Activated naive CD8-positive, alpha-beta T cell treated with anti-CD3 and anti-CD28 coated beads for 36 hours (primary cell): ENCODE results near the gene CLEC4M. TPM values are rescaled to one million over a fixed set of nuclear protein-coding genes. Genes with fewer than 3 reads are reported as not detected.
"Not testable (repeated sequence)": the region's sequence is repeated elsewhere in the genome, so short reads cannot be mapped to it uniquely, and the experiment has no call there.

Source experiments
- DNase-seq: peaks from one replicate; pipeline ENCODE4 v3.0.0; 2021
- H3K27ac Mint-ChIP-seq: one replicate; pipeline ENCODE4 v1.8.0; 2022; ENCODE audit warnings: mild to moderate bottlenecking, moderate library complexity, mixed read lengths
- H3K27me3 Mint-ChIP-seq: one replicate; pipeline ENCODE4 v1.8.0; 2022; ENCODE audit warnings: mild to moderate bottlenecking, mixed read lengths
- H3K36me3 Mint-ChIP-seq: one replicate; pipeline ENCODE4 v1.8.0; 2021; ENCODE audit warnings: mild to moderate bottlenecking, mixed read lengths
- H3K4me1 Mint-ChIP-seq: one replicate; pipeline ENCODE4 v1.8.0; 2021; ENCODE audit warnings: mixed read lengths
- H3K4me3 Mint-ChIP-seq: one replicate; pipeline ENCODE4 v1.8.0; 2022; ENCODE audit warnings: mild to moderate bottlenecking, moderate library complexity, mixed read lengths
- H3K9me3 Mint-ChIP-seq: one replicate; pipeline ENCODE4 v1.8.0; 2022; ENCODE audit warnings: mixed read lengths
- total RNA-seq, 2 experiments: library from RNA; stranded (reverse); gene quantifications; one replicate each; pipeline ENCODE4 v1.2.3, GENCODE V29; 2021

Gene CLEC4M
- total RNA-seq, 2 experiments from 2014 or later = not detected

- peaks cover 3% of the 10 kb centered on the region for H3K9me3 Mint-ChIP-seq
- no peak overlapping the region for H3K4me3 Mint-ChIP-seq
These were observed 10.8 kb downstream of the CLEC4M start for GRCh38 chr19:7773841-7774240.

GRCh38 chr19:7775761-7776160 is 12.7 kb downstream of the CLEC4M start:
- peaks cover 18% of the 10 kb centered on the region for H3K27me3 Mint-ChIP-seq
- no peak overlapping the region for H3K27ac Mint-ChIP-seq
- no peak overlapping the region for H3K4me3 Mint-ChIP-seq
- DNase-seq = no peak
- no peaks in the 10 kb centered on the region for H3K36me3 Mint-ChIP-seq
- peaks cover 27% of the 10 kb centered on the region for H3K4me1 Mint-ChIP-seq
- peaks cover 3% of the 10 kb centered on the region for H3K9me3 Mint-ChIP-seq

More at GRCh38 chr19:7773841-7774240, 10.8 kb downstream of the CLEC4M start:
- Mint-ChIP-seq H3K27me3 (peaks cover 18% of the 10 kb centered on the region), H3K36me3 (no peaks in the 10 kb centered on the region), H3K4me1 (peaks cover 27% of the 10 kb centered on the region), H3K27ac (peak overlapping the region; percentile 8)
- DNase-seq = no peak

DNA sequence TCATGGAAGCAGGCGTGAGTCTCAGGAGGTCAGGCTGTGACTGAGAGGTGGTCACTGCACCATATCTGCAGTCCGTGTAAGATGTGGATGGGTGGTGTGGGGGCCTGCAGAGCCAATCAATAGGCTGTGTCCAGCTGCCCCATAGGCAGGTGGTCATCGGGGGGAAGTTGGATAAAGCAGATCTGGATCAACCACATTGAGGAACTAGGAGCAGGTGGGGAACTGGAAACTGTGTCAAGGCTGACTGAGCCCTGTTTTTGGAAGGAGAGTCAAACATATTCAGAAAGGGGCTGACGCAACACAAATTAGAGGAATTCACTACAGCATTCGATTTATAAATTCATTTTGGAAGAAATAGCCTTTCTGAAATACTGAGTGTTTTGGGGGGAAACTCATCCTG is 15.0 kb downstream of the CLEC4M start:
- H3K4me3 Mint-ChIP-seq = no peak overlapping the region
- no peak overlapping the region for H3K27ac Mint-ChIP-seq
- peaks cover 8% of the 10 kb centered on the region for H3K4me1 Mint-ChIP-seq
- DNase-seq = no peak
- H3K9me3 Mint-ChIP-seq = no peaks in the 10 kb centered on the region
- H3K36me3 Mint-ChIP-seq = no peaks in the 10 kb centered on the region
- peaks cover 16% of the 10 kb centered on the region for H3K27me3 Mint-ChIP-seq

GRCh38 chr19:7779631-7780486 is 16.8 kb downstream of the CLEC4M start:
- no peak for DNase-seq
- Mint-ChIP-seq H3K27me3 (peaks cover 32% of the 10 kb centered on the region), H3K9me3 (no peaks in the 10 kb centered on the region), H3K4me1 (peaks cover 2% of the 10 kb centered on the region), H3K27ac (no peak overlapping the region), H3K36me3 (no peaks in the 10 kb centered on the region), H3K4me3 (no peak overlapping the region)

DNA sequence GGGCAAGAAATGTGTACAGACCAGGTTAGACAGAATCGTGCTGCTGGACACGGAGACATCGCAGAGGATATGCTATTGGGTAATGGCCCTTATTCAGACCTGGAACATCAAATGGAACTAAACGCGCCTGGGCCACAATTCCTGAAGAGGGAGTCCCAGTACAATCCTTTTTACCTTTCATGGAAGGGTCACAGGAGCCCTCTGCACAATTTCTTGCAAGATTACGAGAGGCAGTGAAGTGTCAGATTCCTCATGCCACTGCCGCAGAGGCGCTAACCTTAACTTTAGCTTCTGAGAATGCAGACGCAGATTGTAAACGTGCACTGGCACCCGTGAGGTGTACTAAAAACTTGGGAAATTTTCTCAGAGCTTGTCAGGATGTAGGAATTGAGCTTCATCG is 18.1 kb downstream of the CLEC4M start:
- Mint-ChIP-seq H3K36me3 (no peaks in the 10 kb centered on the region), H3K9me3 (no peaks in the 10 kb centered on the region), H3K27ac (no peak overlapping the region), H3K27me3 (peaks cover 38% of the 10 kb centered on the region), H3K4me1 (peaks cover 2% of the 10 kb centered on the region), H3K4me3 (no peak overlapping the region)
- DNase-seq = no peak

- no peak overlapping the region for H3K4me3 Mint-ChIP-seq
- no peaks in the 10 kb centered on the region for H3K36me3 Mint-ChIP-seq
- peaks cover 52% of the 10 kb centered on the region for H3K27me3 Mint-ChIP-seq
- H3K9me3 Mint-ChIP-seq = no peaks in the 10 kb centered on the region
- no peak overlapping the region for H3K27ac Mint-ChIP-seq
- no peak for DNase-seq
- peaks cover 3% of the 10 kb centered on the region for H3K4me1 Mint-ChIP-seq
These were observed 21.0 kb downstream of the CLEC4M start for GRCh38 chr19:7783991-7784423.

- Mint-ChIP-seq H3K9me3 (no peaks in the 10 kb centered on the region), H3K27me3 (peaks cover 61% of the 10 kb centered on the region), H3K4me1 (peaks cover 9% of the 10 kb centered on the region)
These were observed 21.8 kb downstream of the CLEC4M start for GRCh38 chr19:7784856-7785255.

DNA sequence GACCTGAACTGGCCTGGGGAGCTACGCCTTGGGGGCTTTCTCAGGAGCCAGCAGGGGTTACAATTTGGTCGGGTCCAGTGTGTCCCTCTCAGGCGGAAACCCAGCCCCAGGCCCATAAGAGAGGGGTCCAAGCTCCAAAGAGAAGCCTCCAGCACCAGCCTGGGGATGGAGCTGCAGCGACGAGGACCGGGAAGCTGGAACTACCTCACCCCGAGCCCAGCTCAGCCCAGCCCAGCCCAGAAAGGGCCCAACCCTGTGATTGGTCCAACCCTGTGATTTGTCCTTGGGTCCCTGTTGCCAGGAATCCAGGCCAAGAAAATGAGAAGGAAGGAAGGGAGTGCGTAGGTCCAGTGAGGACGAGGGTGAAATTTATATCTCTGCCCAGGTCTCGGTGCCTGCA is 24.1 kb downstream of the CLEC4M start:
- H3K36me3 Mint-ChIP-seq = no peaks in the 10 kb centered on the region

More at GRCh38 chr19:7784856-7785255, 21.8 kb downstream of the CLEC4M start:
- Mint-ChIP-seq H3K4me3 (no peak overlapping the region), H3K27ac (no peak overlapping the region), H3K36me3 (no peaks in the 10 kb centered on the region)
- DNase-seq = no peak

GRCh38 chr19:7787602-7788177 is 24.6 kb downstream of the CLEC4M start:
- Mint-ChIP-seq H3K4me3 (no peak overlapping the region), H3K4me1 (peaks cover 9% of the 10 kb centered on the region), H3K27me3 (peaks cover 66% of the 10 kb centered on the region), H3K9me3 (no peaks in the 10 kb centered on the region), H3K27ac (no peak overlapping the region), H3K36me3 (no peaks in the 10 kb centered on the region)
- DNase-seq = no peak

More for the DNA sequence above, 24.1 kb downstream of the CLEC4M start:
- H3K27me3 Mint-ChIP-seq = peaks cover 66% of the 10 kb centered on the region
- H3K9me3 Mint-ChIP-seq = no peaks in the 10 kb centered on the region
- DNase-seq = no peak
- no peak overlapping the region for H3K4me3 Mint-ChIP-seq
- H3K27ac Mint-ChIP-seq = no peak overlapping the region
- peaks cover 9% of the 10 kb centered on the region for H3K4me1 Mint-ChIP-seq

- H3K36me3 Mint-ChIP-seq = no peaks in the 10 kb centered on the region
- peaks cover 9% of the 10 kb centered on the region for H3K4me1 Mint-ChIP-seq
- no peak overlapping the region for H3K4me3 Mint-ChIP-seq
- no peak for DNase-seq
- peaks cover 62% of the 10 kb centered on the region for H3K27me3 Mint-ChIP-seq
- no peak overlapping the region for H3K27ac Mint-ChIP-seq
- no peaks in the 10 kb centered on the region for H3K9me3 Mint-ChIP-seq
These were observed 25.3 kb downstream of the CLEC4M start for GRCh38 chr19:7788178-7788932.

GRCh38 chr19:7788933-7789323 is 25.9 kb downstream of the CLEC4M start:
- Mint-ChIP-seq H3K4me1 (peaks cover 9% of the 10 kb centered on the region), H3K27ac (no peak overlapping the region), H3K27me3 (peaks cover 56% of the 10 kb centered on the region), H3K36me3 (no peaks in the 10 kb centered on the region), H3K4me3 (no peak overlapping the region), H3K9me3 (peaks cover 2% of the 10 kb centered on the region)
- no peak for DNase-seq

DNA sequence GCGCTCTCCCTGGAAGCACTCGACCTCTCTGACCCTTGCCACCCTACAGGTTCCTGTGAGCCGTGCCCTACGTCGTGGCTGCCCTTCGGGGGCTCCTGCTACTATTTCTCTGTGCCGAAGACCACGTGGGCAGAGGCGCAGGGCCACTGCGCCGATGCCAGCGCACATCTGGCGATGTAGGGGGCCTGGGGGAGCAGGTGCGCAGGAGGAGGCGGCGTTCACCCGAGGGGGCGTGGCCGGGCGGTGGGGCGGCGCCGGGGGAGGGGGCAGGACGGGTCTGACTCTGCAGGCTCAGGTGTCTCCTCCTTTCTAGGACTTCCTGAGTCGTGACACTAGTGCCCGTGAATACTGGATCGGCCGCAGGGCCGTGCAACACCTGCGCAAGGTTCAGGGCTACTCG is 26.4 kb downstream of the CLEC4M start:
- DNase-seq = no peak
- peak overlapping the region; percentile 48 for H3K4me3 Mint-ChIP-seq
- no peaks in the 10 kb centered on the region for H3K36me3 Mint-ChIP-seq

GRCh38 chr19:7790416-7790815 is 27.4 kb downstream of the CLEC4M start:
- Mint-ChIP-seq H3K9me3 (peaks cover 2% of the 10 kb centered on the region), H3K4me3 (no peak overlapping the region), H3K36me3 (no peaks in the 10 kb centered on the region), H3K4me1 (peaks cover 9% of the 10 kb centered on the region), H3K27ac (no peak overlapping the region), H3K27me3 (peaks cover 49% of the 10 kb centered on the region)
- no peak for DNase-seq

More for the DNA sequence above, 26.4 kb downstream of the CLEC4M start:
- Mint-ChIP-seq H3K4me1 (peaks cover 9% of the 10 kb centered on the region), H3K27ac (no peak overlapping the region), H3K9me3 (peaks cover 2% of the 10 kb centered on the region), H3K27me3 (peaks cover 58% of the 10 kb centered on the region)

DNA sequence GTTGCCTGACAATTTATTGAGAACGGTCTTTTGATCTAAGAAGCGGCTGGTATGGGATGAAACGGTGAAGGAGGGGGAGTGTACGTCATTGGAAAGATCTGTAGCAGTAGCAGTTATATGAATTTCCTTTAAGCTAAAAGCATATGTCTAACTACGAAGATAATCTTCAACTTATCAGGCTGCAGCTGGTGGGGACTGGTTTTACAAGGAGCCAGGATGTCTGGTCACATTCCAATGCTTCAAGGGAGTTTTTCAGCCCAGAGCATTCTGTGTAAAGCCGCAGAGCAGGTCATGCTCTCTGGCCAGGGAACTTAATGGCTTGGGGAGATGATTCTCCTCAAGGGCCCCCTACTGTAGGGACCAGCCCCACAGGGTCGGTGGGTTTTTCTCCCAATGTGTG is 29.2 kb downstream of the CLEC4M start:
- no peak overlapping the region for H3K27ac Mint-ChIP-seq
- DNase-seq = no peak
- H3K4me1 Mint-ChIP-seq = peaks cover 8% of the 10 kb centered on the region
- peaks cover 36% of the 10 kb centered on the region for H3K27me3 Mint-ChIP-seq
- H3K9me3 Mint-ChIP-seq = peaks cover 2% of the 10 kb centered on the region
- H3K4me3 Mint-ChIP-seq = no peak overlapping the region
- H3K36me3 Mint-ChIP-seq = no peaks in the 10 kb centered on the region

DNA sequence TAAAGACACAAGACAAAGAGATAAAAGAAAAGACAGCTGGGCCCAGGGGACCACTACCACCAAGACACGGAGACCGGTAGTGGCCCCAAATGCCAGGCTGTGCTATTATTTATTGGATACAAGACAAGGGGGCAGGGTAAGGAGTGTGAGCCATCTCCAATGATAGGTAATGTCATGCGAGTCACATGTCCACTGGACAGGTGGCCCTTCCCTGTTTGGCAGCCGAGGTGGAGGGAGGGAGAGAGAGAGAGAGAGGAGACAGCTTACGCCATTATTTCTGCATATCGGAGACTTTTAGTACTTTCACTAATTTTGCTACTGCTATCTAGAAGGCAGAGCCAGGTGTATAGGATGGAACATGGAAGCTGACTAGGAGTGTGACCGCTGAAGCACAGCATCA is 29.7 kb downstream of the CLEC4M start:
- not testable (repeated sequence) for H3K4me3 Mint-ChIP-seq, H3K4me1 Mint-ChIP-seq, H3K36me3 Mint-ChIP-seq, H3K9me3 Mint-ChIP-seq, H3K27ac Mint-ChIP-seq, DNase-seq
- peaks cover 34% of the 10 kb centered on the region for H3K27me3 Mint-ChIP-seq
